Central memory CD8-positive, alpha-beta T cell (primary cell): ENCODE results near the gene GOLGA2.
"Not testable (repeated sequence)": the region's sequence is repeated elsewhere in the genome, so short reads cannot be mapped to it uniquely, and the experiment has no call there.

Experiments used
- ATAC-seq: fragments of 150-1000 bp; cut with Tn5 transposase; replicated peaks from 2 replicates; pipeline ENCODE4 v1.10.0; 2022; ENCODE audit warnings: mild to moderate bottlenecking, moderate FRiP score, moderate number of reproducible peaks; ENCODE audit not compliant: poor library complexity, severe bottlenecking; ENCODE audit errors: extremely low read depth
- DNase-seq, 2 donors: peaks; one replicate each; pipeline ENCODE4 v3.0.0; 2021; ENCODE audit warnings: low spot score in 2 of 2
- H3K27ac Mint-ChIP-seq: one replicate; pipeline ENCODE4 v1.8.0; 2022; ENCODE audit warnings: low read depth, mild to moderate bottlenecking, moderate library complexity, mixed read lengths
- H3K27me3 Mint-ChIP-seq: one replicate; pipeline ENCODE4 v1.8.0; 2022; ENCODE audit warnings: mixed read lengths
- H3K36me3 Mint-ChIP-seq: one replicate; pipeline ENCODE4 v1.8.0; 2022; ENCODE audit warnings: mild to moderate bottlenecking, moderate library complexity, mixed read lengths; ENCODE audit not compliant: insufficient read depth
- H3K4me1 Mint-ChIP-seq: one replicate; pipeline ENCODE4 v1.8.0; 2022; ENCODE audit warnings: mixed read lengths
- H3K4me3 Mint-ChIP-seq: one replicate; pipeline ENCODE4 v1.8.0; 2022; ENCODE audit warnings: mild to moderate bottlenecking, moderate library complexity, mixed read lengths
- H3K9me3 Mint-ChIP-seq: one replicate; pipeline ENCODE4 v1.8.0; 2022; ENCODE audit warnings: mixed read lengths

GOLGA2 gene

DNA sequence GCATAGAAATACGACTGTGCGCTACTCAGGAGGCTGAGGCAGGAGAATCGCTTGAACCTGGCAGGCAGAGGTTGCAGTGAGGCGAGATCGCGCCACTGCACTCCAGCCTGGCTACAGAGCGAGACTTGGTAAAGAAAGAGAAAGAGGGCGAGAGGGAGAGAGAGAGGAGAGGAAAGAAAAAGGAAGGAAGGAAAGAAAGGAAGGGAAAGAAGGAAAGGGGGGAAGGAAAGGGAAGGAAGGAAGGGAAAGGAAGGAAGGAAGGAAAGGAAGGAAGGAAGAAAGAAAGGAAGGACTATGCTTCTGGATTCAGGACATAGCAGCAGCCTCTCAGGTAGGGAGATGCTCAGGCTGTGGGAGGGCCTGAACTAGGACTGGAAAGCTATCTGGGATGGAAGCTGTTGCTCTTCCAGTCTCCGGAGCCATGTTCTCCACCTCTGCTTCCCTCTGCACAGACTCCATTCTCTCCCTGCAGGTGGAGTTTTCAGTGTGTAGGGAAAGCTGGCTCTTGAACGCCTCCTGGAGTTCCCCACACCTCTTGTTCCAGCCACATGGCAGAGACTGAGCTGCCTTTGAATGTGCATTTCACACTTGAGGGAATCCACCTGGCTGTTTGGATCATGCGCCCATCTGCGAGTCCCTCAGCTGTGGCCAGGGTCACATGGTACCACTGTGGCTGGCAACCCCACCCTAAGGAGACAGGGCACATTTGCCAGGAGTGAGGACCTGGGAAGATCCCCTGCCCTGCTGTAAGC is 9.4 kb upstream of the GOLGA2 start:
- H3K36me3 Mint-ChIP-seq: peaks cover 6% of the 10 kb centered on the region
- H3K4me1 Mint-ChIP-seq: no peaks in the 10 kb centered on the region
- ATAC-seq (no peak), DNase-seq (no peak)
- no peak overlapping the region for H3K4me3 Mint-ChIP-seq
- no peaks in the 10 kb centered on the region for H3K27me3 Mint-ChIP-seq
- no peaks in the 10 kb centered on the region for H3K9me3 Mint-ChIP-seq
- H3K27ac Mint-ChIP-seq: no peak overlapping the region

DNA sequence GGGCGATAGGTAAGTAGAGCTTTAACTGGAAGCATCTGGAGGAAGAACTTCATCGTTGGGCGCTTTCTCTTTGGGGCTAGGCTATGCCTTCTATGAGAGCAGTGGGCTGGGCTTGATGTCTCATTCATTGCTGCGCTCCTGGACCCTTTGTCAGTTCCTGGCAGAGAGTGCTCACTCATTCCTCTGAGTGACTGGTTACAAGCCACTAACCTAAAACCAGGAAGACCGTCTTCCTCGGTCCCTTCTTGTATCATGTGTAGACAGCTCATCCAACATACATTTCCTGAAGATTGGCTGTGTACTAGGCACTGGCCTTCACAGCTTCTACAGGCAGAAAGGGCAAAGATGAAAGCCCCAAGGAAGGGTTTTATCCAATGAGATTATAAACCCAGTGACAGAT is 6.7 kb upstream of the GOLGA2 start:
- Mint-ChIP-seq H3K36me3 (peaks cover 6% of the 10 kb centered on the region), H3K4me3 (no peak overlapping the region), H3K4me1 (peaks cover 1% of the 10 kb centered on the region), H3K27me3 (no peaks in the 10 kb centered on the region), H3K27ac (no peak overlapping the region), H3K9me3 (no peaks in the 10 kb centered on the region)
- ATAC-seq (no peak), DNase-seq (no peak)

DNA sequence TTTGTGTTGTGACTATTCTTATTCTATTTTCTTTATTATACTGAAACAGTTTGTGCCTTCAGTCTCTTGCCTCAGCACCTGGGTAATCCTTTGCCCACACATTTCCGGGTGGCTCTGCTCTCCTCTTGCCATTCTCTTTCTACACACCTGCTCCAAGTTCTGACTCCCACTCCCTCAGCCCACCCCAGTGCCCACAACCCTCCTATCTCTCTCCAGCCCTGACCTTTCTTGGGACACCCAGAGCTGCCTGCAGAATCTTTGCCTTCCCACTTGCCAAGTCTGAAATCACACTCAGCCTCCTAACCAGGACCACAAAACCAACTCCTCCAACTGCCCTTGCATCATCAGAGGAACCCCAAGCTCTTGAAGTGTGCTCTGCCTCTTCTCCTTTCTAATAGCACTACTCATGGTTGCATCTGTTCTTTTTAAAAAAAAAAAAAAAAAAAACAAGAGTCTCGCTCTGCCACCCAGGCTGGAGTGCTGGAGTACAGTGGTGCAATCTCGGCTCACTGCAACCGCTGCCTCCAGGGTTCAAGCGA is 4.3 kb upstream of the GOLGA2 start:
- no peak for DNase-seq
- Mint-ChIP-seq H3K36me3 (peaks cover 18% of the 10 kb centered on the region), H3K4me1 (peaks cover 18% of the 10 kb centered on the region), H3K4me3 (no peak overlapping the region), H3K27me3 (no peaks in the 10 kb centered on the region), H3K27ac (no peak overlapping the region), H3K9me3 (no peaks in the 10 kb centered on the region)
- no peak for ATAC-seq

DNA sequence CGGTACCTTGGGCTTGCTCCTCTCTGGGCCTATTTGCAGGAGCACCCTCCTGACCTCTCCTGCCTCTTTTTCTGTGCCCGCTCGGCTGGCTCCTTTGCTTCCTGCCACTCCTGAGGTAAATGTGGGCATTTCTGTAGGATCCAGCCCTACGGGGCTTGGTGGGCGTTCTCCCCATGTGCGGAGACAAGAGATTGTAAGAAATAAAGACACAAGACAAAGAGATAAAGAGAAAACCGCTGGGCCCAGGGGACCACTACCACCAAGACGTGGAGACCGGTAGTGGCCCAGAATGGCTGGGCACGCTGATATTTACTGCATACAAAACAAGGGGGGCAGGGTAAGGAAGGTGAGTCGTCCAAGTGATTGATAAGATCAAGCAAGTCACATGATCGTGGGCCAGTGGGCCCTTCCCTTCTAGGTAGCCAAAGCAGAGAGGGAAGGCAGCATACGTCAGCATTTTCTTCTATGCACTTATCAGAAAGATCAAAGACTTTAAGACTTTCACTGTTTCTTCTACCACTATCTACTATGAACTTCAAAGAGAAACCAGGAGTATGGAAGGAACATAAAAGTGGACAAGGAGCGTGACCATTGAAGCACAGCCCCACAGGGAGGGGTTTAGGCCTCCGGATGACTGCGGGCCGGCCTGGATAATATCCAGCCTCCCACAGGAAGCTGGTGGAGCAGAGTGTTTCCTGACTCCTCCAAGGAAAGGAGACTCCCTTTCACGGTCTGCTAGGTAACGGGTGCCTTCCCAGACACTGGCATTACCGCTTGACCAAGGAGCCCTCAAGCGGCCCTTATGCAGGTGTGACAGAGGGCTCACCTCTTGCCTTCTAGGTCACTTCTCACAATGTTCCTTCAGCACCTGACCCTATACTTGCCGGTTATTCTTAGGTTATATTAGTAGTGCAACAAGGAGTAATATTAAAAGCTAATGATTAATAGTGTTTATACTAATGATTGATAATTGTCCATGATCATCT is 3.6 kb upstream of the GOLGA2 start:
- peaks cover 20% of the 10 kb centered on the region for H3K36me3 Mint-ChIP-seq
- not testable (repeated sequence) for DNase-seq, H3K9me3 Mint-ChIP-seq, H3K27me3 Mint-ChIP-seq, H3K27ac Mint-ChIP-seq, H3K4me3 Mint-ChIP-seq, ATAC-seq
- peaks cover 26% of the 10 kb centered on the region for H3K4me1 Mint-ChIP-seq

DNA sequence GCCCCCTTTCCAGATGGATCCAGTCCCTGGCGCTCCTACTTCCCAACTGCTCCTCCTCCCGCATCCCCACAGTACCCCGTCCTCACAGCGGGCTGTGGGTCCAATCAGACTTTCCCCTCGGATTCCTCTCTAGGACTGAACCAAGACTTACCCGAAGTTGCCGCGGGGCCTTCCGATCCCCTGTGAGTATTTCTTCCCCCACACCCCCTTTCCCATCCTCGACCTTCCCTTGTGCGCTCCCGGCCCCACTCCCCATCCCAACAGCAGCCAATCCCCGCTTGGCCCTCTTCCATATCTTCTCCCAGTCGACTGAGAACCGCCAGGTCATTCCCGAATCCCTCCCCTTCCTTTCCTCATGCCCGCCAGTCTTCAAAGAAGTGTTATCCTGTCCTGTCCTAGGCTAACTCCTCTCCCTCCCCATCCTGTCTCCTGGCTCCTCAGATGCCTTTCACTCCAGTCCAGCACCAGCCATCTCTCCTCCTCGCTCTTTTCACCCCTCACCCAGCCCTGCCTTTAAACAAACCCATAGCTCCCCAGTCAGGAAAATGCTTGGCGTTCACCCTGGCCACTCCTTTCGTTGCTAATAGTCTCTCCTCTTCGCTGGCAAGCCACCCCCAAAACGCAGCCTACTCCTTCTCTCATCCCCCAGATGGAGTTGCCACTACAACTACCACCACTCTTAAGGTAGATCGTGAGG is 915 bp upstream of the GOLGA2 start:
- peak overlapping the region; percentile 98 for H3K27ac Mint-ChIP-seq
- DNase-seq (no peak), ATAC-seq (no peak)
- H3K4me1 Mint-ChIP-seq: peaks cover 34% of the 10 kb centered on the region
- peak overlapping the region; percentile 94 for H3K4me3 Mint-ChIP-seq
- no peaks in the 10 kb centered on the region for H3K27me3 Mint-ChIP-seq
- peaks cover 20% of the 10 kb centered on the region for H3K36me3 Mint-ChIP-seq
- no peaks in the 10 kb centered on the region for H3K9me3 Mint-ChIP-seq

DNA sequence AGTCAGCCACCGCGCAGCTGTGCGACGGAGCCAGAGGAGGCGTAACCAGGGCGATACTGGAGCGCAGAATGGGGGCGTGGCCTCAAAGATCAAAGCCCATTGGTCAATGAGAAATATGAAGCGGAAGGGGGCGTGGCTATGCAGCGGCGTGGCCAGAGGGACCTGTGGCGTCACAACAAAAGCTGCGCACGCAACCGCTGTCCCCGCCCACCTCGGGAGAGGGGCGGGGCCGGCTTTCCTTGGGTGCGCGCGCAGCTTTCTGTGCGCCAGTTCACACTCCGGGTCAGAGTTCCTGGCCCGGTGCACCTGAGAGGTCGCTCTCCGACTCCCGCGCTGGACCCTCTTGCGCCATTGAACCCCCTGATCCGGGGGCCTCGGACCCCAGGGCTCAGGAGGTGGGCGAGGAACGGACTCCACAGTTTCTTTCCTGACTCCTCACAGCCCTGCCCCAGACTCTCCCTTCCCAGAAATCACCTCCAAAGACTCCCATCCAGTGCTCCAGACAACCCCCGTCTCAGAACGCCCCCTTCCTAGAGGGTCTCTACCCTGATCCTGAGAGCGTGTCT is 284 bp upstream of the GOLGA2 start, which contains the start of gene SWI5:
Gene SWI5, plus strand, starts transcription at position 269 of the 566 bp plus-strand sequence.
- peaks cover 34% of the 10 kb centered on the region for H3K4me1 Mint-ChIP-seq
- peak within 1 kb of the TSS; percentile 98 for H3K27ac Mint-ChIP-seq
- H3K36me3 Mint-ChIP-seq: peaks cover 20% of the 10 kb centered on the region
- H3K27me3 Mint-ChIP-seq: no peaks in the 10 kb centered on the region
- peak within 1 kb of the TSS; percentile 94 for H3K4me3 Mint-ChIP-seq
- ATAC-seq (peak; percentile 99), DNase-seq (peak; percentile 99)
- no peaks in the 10 kb centered on the region for H3K9me3 Mint-ChIP-seq

DNA sequence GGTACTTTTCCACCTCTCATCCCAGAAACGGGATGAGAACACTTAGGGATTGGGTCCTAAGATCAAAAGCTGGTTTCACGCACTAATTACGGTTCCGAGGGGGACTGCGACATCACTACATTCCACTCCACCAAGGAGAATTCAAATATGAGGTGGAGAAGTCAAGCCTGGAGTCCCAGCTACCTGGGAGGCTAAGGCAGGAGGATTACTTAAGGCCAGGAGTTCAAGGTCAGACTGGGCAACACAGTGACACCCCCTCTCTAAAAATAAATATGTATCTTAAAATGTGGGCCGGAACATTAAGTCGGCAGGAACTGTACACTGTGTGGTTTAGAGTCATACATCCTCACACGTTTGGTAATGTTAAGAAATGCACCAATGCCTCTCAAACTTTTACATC is 1.6 kb downstream of the GOLGA2 start:
- no peaks in the 10 kb centered on the region for H3K9me3 Mint-ChIP-seq
- H3K36me3 Mint-ChIP-seq: peaks cover 20% of the 10 kb centered on the region
- H3K27me3 Mint-ChIP-seq: no peaks in the 10 kb centered on the region
- H3K4me3 Mint-ChIP-seq: peak overlapping the region; percentile 94
- peaks cover 34% of the 10 kb centered on the region for H3K4me1 Mint-ChIP-seq
- no peak for DNase-seq
- ATAC-seq: no peak
- H3K27ac Mint-ChIP-seq: peak overlapping the region; percentile 98

DNA sequence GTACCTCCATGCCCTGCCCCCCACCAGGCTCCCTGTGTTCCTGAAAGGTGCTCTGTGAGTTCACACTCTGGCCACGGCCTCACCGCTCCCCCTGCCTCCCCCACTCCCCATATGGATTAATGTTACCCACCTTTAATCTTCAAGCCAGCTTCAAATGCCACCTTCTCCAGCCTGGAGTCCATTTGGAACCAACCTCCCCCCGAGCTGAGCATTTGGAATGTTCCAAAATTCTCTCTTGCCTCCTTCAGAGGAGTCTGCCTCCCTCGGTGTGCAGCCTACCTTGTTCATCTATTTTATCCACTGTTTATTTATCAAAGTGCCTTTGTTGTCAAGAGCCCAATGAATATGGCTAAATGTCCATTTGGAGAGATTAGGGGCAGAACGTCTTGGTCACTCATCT is 4.3 kb downstream of the GOLGA2 start:
- DNase-seq: no peak
- peaks cover 13% of the 10 kb centered on the region for H3K36me3 Mint-ChIP-seq
- H3K9me3 Mint-ChIP-seq: no peaks in the 10 kb centered on the region
- H3K27ac Mint-ChIP-seq: no peak overlapping the region
- no peaks in the 10 kb centered on the region for H3K27me3 Mint-ChIP-seq
- H3K4me1 Mint-ChIP-seq: peaks cover 23% of the 10 kb centered on the region
- ATAC-seq: no peak
- no peak overlapping the region for H3K4me3 Mint-ChIP-seq

DNA sequence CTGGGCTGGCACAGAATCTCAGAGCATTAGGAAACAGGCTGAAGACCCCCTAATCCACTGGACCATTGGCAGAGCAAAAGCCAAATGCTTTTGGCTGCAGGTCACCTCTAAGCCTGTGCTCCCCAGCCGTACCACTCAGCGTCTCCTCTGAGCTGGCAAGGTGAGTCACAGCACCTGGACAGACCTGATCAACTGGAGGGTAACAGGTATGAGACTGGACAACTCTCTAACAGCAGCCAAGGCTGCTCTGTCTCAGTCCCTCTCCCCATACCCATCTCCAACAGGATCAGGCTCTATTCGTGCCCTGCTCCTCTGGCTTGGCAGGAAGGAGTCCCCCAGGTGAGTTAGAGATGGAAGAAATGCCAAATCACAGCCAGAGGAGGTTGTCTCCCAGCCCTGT is 4.7 kb downstream of the GOLGA2 start:
- Mint-ChIP-seq H3K9me3 (no peaks in the 10 kb centered on the region), H3K27me3 (no peaks in the 10 kb centered on the region), H3K27ac (no peak overlapping the region), H3K4me1 (peaks cover 19% of the 10 kb centered on the region), H3K4me3 (no peak overlapping the region), H3K36me3 (peaks cover 11% of the 10 kb centered on the region)
- DNase-seq: no peak
- ATAC-seq: no peak

DNA sequence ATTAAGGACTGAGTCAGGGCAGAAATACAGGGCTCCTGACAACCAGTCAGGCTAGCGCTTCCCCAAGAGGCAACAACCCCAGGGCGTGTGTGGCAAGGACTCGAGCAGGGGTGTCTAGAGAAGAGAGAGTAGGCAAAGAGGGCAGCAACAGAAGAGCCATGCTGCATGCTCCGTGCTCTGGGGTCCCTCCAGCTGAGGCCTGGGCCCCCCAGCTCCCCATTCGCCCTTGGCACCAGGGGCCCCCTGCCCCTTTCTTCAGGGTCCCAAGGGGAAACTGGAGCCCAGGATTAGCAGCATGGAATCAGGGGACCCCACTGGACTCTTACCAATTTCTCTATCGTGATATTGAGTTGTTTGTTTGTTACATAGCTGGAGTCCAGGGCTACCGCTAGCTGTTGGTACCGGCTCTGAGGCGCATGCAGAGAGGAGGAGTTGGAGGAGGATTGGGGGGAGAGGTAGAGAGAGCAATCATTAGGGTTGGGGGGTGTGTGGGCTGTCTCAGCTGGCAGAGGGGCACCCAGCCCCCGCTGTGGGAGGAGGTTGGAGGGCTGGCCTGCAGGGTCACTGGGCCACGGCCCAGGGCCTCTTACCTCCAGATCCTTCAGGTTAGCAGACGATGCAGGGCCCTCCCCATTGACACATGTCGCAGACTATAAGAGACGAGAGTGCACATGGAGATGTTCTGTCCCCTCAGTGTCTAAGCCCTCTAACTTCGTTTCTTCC is 8.8 kb downstream of the GOLGA2 start:
- no peak for ATAC-seq
- Mint-ChIP-seq H3K4me1 (no peaks in the 10 kb centered on the region), H3K36me3 (peaks cover 9% of the 10 kb centered on the region), H3K9me3 (no peaks in the 10 kb centered on the region), H3K27ac (no peak overlapping the region), H3K4me3 (no peak overlapping the region), H3K27me3 (no peaks in the 10 kb centered on the region)
- DNase-seq: no peak

DNA sequence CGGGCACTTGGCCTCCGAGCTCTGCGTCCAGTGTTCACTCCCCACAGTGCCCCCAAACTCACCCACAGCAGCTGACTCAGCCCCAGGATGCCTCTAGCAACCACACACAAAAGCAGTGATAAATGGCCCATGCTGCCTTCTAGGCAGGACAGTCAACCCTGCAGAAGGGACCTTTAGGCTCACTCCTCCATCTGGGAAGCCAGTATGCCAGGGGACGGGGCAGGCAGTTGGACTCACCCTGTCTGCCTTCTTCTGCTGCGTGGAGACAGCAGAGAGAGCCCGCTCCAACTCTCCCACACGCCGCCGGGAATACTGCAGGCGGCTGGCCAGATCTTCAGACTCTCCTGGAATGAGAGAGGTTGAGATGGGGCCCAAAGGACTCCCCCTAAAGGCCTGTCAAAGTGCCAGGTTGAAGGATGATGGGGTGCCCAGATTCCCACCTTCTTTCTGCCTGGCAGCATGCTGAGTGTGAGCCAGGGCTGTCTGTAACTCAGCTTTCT is 10.4 kb downstream of the GOLGA2 start:
- H3K4me3 Mint-ChIP-seq: no peak overlapping the region
- H3K4me1 Mint-ChIP-seq: no peaks in the 10 kb centered on the region
- peaks cover 15% of the 10 kb centered on the region for H3K36me3 Mint-ChIP-seq
- no peaks in the 10 kb centered on the region for H3K9me3 Mint-ChIP-seq
- ATAC-seq: no peak
- H3K27me3 Mint-ChIP-seq: no peaks in the 10 kb centered on the region
- H3K27ac Mint-ChIP-seq: no peak overlapping the region
- DNase-seq: no peak
